Stimulated activated CD4-positive, alpha-beta T cell treated with anti-CD3 and anti-CD28 coated beads, Interleukin-1b, Interleukin-23, amount 100 ng/mL, for 1 hour (primary cell): ENCODE data around the gene PHOX2B.

Experiments
- DNase-seq, 2 donors: peaks; one replicate each; pipeline ENCODE4 v3.0.0-alpha.2; 2020; ENCODE audit warnings: low read depth in 2 of 2

Gene PHOX2B

DNA sequence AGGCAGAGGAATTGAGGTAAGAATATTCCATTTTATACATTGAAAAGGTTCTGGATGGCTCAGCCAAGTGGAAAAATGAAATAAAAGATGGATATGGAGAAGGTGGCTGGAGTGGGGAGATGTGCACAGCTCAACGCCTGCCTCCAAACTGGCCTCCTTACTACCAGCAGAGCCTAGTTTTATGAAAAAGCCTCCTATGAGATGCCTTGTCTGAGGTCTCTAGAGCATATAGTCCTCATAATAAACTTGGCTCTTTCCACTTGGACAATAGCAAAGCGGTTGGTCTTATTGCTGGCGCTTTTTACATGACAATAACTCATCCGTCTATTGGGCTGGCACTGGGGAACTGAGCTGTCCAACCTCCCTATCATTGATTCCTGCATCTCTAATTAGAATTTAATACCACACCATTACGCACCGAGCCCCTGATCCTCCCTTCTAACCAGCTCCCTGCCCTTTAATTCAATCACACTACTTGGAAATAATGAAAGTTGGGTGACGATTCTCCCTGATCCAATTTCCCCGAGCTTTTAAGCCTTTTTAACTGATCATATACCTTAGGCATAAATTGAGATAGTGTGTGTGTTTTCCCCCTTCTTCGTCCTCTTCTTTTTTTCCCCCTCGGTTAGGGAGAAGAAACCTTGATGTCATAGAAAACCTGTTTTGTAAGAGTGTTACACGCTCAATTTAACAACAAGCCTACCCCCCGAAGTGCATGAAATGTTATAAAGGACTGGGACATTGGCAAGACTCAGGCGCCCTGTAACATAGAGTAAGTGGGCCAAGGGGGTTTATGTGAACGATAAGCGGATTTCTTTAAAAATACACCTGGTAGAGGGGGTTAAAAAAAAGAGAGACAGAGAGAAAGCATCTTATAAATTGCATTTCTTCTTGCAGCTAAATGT lies at the start of gene PHOX2B:
Gene PHOX2B (minus strand): TSS at position 155 of the 905 bp plus-strand sequence. CDS start 115 bp downstream, at position 40.
- no peak for DNase-seq

DNA sequence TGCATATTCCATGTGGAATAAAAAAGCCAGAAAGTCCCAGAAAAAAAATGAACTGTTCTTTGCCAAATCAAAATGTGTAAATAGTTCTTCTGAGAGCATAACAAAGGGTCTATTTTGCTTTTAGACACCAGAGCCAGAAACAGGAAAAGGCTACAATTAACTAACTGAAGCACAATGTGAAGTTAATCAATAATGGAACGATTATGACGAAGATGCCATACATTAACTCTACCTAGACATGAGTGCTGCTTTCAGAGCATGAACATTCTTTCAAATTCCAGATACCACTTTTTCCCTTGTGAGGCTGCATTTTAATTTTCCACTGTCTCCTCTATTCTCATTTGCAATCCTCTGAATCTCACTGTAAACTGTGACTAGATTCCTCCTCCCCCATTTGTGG lies 48.7 kb upstream of the PHOX2B start:
- no peak for DNase-seq

DNA sequence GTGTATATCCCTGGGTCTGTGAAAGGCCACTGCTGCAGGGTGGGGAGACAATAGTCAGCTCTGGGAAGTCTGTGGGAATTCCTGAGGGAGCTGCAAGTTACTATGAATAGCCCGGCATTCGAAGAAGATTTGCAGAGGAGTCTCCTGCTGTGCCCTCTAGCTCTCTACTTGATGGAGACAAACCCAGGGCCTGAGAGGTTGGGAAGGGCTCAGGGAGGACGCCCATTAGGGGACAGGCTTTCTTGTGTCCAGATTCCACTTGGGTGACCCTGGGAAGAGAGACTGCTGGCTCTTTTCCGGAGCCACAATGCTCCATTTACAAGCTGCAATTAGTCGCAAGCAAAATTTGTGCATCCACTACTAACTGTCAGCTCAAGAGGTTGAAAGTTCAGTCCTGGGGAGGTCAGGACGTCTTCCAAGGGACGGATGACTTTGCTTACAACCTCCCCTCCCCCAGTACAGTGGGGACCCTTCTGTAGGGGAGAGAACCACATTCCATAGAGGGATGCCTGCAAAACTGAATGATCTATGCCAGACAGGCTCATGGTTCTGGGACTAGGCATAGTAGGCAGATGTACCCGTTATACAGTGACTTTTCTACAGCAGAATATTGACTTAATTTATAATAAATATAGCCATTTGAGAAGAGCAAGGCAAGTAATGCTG lies 48.2 kb upstream of the PHOX2B start:
- DNase-seq, result no peak

DNA sequence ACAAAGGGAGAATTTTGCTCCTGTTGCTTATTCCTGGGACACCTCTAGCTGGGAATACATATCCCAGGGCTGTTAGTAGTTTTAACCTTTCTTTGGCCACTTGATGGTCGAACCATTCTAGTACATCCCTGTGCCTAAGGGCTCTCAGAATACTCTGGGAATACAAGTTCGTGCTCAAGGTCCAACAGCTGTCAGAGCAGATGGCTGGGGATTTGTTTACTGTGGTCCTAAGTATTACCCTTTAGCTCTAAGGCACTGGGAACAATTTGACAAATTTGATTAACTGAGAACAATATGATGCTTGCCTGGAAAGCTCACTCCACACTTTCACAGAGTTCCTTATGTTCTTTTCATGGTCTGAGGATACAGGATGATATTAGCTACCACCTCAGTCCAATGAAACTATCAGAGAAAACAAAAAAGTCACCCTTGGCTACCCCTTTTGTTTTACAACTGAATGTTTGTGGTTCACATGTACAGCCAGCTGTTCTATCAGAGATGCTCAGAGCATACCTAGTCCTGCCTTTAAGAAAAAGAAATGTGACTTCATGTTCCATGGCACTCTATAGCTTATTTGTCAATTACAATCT lies 47.4 kb upstream of the PHOX2B start:
- no peak for DNase-seq

DNA sequence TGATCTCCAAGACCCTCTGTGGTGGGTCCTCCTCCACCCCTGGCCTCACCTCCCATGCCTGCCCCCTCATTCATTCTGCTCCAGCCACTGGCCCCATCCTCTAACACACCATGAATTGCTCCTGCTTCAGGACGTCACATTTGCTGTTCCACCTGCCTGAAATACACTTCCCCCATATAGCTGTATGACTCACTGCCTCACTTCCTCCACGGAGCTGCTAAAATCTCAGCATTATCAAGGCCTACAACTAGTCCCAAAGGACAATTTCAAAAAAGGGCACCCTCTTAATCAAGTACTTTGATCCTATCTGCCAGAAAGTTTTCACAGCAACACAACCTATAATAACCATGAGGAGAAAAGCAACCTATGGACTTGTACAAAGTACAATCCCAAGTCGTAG lies 43.6 kb upstream of the PHOX2B start:
- no peak for DNase-seq

DNA sequence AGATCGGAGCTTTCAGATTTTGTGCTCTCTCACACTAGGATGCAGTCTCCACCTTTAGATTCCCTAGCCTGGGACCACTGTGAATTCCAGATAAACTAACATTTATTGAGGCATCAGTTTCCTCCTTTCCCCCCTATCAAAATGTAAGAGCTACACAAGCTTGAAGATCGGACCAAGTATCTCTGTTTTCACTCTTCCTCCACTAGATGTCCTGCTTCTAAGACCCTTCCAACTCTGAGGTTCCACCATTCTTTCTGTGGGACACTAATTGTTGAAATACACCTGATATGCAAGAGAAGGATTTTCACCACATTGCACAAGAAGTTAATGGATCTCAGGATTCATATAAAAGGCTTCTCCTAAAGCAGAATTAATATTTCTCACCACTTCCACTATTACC lies 43.0 kb upstream of the PHOX2B start:
- DNase-seq, result no peak

DNA sequence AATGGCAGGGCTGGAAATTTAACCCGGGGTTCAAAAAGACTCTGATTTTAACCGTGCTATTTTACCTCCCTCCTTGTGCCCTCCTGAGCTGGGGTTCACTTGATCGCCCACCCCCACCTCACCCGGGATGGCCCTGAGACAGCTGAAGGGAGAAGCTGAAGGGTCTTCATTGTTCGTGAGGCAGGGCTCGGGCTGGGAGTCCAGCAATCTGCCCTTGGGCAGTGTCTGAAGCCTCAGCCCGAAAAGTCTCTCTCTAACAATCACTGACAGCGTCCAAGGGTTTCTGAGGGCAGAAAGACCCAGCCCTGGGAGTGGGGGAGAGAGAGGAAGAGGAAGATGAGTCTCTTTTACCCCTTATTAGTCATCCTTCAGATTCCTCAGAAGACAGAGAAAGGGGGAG lies 39.4 kb upstream of the PHOX2B start:
- no peak for DNase-seq

DNA sequence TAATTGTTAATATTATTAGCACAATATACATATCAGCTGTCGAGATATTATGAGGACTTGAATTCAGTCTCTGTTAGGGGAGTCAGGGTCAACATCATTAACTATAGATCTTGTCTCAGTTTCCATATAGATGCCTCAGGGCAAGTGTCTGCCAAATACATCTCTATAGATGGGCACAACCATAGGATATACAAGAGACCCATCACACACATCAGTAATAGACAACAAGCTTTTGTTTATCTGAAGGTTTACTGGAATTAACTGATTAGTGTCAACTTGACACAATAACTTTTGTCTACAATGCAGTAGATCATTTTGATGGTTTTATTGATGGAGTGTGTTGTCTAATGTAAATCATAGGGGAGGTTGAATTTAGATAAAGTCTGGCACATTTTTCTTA lies 37.1 kb upstream of the PHOX2B start:
- no peak for DNase-seq

DNA sequence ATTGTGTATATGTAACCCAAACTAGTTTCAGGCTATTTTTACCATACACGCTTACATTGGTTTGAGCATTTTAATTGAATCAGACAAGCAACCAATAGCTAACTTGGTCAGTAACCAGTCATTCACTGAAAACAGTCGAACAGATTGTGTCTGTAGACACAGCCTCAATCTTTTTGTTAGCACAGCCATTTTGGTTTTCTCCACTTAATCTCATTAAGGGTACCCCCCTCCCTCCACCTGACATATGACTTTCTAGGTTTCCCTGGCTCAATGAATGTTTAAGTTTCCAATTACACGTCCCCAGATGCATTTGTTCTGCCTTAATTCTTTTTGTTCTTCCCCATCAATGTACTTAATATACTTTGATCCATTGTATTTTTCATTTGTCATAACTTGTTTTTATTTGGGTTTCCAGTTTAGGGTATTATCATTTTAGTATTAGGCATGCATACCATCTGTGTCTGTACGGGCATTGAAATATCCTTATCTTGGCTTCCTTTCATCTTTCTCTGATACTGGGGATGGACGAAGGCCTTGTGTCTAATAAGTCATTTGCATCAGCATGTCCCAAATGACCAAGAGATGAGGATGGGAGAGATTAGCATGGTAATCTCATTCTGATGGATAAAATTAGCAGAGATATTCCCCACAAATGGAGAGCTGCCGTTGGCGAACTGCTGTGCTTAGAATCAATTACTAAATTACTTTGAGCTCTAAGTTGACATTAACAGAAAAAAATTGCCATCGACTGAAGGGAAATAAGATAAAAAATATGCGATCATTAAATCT lies 35.9 kb upstream of the PHOX2B start:
- DNase-seq, result no peak

DNA sequence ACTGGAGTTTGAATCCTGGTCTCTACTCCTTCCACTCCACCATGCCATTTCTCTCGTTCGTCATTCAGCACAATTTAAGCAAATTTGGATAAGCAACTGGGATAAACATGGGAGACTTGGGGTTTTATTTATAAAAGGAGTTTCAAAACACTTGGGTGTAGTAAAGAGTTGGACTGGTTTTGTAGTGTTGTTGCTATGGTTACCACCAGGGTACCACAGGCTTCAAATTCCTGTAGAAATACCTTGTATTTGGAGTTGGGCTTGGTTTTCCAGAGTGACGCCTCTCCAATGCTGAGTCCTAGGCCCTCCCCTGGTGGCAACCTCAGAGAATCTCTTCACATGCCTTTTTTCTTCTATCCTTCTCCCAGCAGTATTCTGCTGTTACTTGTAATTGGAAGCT lies 27.9 kb upstream of the PHOX2B start:
- DNase-seq, result no peak

DNA sequence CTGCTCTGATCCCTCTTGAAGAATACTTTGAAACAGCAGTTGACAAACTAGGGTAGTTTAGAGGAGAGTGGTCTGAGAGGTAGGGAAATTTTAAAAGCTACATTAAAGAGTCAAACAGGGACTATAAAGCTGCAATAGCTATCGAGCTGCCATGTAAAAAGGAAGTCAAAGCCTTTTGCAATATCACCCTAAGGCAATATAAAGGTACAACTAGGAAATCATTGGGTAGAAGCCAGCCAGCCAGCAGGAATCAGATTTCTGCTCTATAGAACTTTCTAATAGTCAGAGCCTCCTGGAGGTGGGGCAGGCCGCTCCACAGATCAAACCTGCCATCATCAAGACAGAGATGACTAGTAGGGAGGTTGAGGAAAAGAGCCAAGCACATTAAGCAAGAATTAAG lies 15.2 kb upstream of the PHOX2B start:
- no peak for DNase-seq

DNA sequence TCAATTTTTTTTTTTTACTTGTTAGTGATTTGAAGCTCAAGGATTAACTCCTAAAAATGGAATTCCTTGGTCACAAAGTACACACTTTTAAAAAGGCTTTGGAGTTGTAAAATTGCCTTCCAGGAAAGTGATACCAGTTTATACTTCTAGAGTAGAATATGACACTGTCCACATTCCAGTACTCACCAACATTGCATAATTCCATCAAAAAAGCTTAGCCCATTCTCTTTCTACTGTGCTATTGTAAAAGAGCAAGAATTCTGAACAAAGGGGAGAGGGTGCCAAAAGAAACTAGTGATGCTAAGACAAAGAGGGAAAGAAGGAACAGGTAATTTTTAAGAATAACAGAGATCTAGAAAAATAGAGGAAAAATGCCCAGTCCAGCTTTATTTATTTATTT lies 10.4 kb upstream of the PHOX2B start:
- DNase-seq, result no peak

DNA sequence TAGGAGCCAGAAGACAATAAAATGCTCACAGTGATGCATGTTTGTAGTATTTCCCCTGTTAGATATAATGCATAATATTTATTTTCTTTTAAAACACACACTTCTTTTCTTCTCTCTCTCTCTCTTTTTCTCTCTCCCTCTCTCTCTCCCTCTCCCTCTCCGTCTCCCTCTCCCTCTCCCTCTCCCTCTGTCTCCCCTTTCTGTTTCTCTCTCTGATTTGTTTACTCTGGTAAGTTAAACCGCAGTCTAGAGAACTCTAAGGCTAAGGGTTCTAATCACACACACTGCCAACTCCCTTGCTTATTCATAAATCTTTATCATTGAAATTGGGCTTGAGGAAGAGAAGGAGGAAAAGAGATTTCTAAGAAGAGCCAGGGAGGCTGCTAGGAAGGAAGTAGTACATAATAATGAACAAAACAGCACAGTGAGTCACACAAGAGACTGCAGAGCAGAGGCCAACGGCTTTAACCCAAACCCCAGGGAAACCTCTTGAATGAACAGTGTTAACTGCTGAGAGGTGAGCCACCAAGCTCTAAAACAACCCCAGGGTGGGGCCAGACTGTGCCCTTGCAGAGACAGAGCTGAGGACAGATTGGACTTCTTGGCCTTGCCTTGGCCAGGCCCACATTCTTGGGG lies 9.1 kb upstream of the PHOX2B start:
- no peak for DNase-seq

DNA sequence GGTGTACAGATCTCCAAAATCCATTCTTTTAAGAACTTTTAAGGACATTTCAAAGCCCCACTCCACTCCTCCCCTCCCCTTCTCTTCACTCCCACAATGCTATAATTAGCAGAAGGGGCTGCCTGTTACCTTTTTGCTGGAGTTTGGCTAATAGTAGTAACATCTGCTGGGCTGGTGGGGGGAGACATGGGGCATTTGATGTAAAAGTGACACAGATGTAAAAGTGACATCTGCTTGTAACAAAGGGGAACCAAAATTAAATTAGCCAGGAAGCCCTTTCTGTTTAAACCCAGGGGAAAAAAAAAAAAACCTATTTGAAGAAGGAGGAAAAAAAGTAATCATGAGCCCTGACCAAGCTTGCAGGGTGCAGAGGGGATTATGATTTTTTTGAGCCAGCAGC lies 5.4 kb upstream of the PHOX2B start:
- DNase-seq, result no peak

DNA sequence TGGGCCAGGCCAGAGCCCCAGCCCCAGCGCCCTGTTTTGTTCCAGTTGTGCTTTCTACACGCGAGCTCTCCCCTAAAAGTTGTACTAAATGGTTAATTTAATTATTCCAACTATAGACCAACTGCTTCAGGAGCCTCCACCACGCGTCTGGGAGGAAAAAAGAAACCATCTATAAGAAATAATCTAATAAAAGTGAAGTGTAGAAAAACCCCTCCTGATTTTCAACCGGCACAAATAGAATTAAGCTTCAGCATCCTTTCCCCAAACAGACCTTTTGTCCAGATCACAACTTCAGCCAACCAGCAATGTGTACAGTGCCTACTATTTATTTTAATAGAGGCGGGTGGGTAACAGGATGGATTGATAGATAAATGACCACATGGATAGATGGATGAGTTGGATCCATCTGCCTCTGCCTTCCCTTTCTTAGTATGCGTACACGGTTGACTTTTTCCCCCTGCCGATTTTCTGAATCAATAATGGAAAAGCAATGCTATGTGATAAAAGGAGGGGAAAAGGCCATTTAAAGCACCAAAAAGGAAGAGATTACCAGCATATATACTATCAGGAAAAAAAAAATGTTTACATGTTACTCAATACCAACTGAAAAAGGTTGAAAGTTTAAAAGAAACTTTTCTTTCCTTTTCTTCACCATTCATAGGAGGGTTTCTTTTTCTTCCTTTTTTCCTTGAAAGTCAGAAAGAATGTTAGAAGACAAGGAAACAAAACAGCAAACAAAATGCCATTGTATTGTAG lies 3.7 kb upstream of the PHOX2B start:
- no peak for DNase-seq

DNA sequence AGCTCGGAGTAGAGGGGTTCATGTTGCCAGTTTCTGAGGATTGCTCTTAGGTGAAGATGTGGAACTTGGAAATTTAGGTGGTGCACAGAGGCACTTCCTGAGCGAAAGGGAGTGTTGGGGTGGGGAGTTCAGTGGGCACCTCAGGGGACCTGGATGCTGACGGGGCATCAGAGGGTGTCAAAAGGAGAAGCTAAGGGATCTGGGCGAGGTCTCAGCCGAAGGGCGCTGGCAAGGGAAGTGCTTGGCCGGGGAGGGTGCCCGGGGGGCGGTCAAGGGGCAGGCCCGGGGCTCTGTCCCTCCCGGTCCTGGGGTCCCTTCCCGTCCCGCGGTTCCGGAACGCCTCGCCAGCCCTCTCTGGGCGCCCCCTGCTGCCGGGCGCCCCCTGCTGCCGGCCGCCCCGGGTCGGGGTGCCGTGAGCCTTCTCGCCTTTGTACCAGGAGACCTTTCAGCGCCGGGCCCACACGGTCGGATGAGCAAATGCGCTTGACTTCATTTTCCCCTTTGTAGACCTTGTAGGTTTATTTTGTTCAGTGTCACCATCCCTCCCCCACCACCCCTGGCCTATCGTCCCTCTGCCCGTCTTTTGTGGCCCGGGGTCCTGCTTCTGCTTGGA lies 3.0 kb upstream of the PHOX2B start:
- DNase-seq, result no peak

DNA sequence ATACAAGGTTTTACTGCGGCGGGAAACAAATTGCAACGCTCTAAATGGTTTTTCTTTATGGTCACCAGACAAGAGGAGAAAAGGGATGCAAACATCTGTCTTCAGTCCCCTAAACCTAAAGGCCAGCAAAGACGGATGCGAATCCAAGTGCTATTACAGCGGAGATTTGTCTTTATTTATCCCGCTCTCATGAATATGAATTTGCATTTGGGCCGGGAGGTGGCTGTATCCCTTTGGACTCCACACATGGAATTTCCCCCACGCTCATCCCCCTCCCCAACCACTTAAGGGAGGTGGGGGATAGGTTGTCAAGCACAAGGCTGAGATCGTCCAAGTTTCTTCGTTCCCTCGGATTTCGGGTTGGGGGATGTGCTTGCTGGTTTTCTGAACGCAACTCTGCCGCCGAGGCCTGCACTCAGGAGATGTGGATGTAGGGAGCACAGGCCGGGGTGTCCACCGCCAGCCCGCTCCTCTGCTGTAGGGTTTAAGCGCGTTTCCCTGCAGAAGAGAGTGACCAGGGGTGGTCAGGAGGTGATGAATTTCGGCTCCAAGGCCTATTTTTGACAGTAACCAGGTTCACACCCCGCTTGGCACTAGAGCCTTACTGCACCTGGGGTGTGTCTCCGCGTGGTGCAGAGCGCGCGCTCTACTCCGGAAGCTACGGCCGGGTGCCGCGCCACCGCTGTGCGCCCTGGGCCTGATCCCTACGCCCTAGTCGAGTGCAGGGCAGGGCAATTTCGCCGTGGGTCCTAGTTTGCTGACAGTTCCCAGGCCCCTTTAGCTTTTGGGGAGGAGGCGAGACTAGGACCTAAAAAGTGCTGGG lies 2.3 kb upstream of the PHOX2B start:
- no peak for DNase-seq

DNA sequence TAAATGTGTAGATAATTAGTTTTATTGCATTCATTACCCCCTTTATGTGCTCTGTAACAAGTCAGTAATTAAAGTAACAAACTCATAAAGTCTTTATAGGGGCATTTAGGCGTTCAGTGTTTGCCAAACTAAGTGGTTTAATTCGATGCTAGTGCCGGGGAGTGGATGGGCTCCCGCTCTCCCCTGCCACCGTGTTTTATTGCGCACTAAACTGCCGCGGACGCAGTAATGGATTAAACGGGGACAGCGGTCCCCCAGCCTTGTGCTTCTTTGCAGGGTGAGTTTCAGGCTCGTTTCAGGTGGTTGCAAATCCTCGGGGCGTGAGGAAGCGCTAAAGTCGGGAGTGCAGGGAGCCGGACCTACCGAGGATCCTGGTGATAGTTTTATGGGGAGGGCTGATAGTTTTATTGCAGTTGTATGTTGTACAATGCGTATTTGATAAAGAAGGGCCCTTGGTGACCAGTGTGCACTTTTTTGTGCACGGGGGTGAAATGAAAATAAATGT lies 1.6 kb upstream of the PHOX2B start:
- no peak for DNase-seq

DNA sequence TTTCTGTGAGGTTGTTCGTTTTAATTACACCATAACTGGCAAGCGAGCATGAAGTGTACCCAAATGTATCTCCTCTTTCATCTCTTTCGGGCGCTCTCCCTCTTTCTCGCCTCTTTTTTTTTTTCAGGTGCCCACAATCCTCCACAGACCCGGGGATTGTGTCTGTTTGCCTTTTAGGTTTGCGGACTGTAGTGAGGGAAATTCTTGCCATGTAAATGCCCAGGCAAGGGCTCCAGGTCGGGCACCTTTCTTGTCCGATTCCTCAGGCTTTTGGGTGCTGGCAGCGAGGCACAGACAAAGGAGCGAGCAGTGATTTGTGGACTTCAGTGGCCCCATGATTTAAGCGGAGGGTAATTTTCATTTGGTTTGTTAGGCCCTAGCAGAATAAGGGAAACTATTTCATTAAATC lies 1.1 kb upstream of the PHOX2B start:
- no peak for DNase-seq
